ENCODE measurements around the gene TRH.

TRH gene, protein sequence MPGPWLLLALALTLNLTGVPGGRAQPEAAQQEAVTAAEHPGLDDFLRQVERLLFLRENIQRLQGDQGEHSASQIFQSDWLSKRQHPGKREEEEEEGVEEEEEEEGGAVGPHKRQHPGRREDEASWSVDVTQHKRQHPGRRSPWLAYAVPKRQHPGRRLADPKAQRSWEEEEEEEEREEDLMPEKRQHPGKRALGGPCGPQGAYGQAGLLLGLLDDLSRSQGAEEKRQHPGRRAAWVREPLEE

DNA sequence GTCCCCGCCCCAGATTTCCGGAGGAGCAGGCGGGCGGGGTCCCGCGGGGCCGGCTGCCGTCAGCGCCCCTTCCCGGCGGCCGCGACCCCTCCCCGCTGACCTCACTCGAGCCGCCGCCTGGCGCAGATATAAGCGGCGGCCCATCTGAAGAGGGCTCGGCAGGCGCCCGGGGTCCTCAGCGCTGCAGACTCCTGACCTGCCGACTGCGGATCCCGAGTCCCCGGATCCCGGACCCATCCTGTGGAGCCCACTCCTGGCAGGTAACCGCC lies at the start of gene TRH:
Gene TRH (plus strand): TSS at position 157 of the 269 bp plus-strand sequence. CDS start 1,097 bp downstream, outside the sequence.
- DNase-seq (ENCODE audit: low read depth in 2 of 2), result no peak

DNA sequence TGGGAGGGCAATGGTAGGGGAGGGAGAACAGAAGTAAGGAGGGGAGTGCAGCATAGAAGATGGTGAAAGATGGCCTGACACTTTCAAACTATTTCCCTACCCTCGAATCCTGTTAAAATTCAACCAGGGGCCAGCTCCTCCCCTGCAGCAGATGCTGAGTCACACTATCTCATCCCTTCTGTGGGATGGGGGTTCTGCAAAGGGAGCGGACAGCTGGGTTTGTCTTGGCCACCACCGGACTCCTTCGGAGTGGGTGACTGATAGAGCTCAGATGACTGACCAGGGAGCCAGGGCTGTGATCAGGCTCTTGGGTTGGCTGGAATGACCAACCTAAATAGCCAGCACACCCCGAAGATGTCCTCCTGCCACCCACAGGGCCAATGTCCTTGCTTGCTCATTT lies 47.4 kb upstream of the TRH start:
- DNase-seq (ENCODE audit: low read depth in 2 of 2), result no peak

DNA sequence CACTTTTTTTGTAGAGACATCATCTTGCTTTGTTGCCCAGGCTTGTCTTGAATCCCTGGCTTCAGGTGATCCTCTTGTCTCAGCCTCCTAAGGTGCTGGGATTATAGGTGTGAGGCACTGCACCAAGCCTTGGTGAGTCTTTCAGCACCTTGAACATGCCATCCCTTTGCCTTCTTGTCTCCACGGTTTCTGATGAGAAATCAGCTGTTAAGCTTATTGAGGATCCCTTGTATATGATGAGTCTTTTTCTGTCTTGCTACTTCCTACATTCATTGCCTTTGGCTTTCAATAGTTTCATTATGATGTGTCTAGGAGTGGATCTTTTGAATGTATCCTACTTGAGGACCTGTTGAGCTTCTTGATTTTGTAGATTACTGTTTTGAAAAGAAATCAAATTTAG lies 45.1 kb upstream of the TRH start:
- no peak for DNase-seq (ENCODE audit: low read depth in 2 of 2)

DNA sequence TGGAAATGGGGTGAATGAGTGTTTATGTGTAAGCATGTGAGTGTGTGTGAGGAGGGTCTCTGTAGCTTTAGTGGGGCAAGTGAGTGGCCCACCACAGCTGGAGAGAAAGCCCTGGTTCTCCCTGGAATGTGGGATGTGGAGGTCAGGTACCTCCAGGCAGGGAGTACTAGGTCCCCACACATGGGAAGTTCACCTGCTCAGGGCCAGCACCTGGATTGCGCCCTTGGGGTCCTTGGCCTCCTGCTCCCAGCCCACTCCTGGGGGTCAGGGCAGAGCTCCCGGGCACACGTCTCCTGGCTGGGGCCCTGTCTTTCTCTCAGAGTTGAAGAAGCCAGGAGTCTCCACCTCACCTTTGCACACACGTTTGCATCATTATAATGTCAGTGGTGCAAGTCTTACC lies 41.0 kb upstream of the TRH start:
- DNase-seq (ENCODE audit: low read depth in 2 of 2), result no peak

DNA sequence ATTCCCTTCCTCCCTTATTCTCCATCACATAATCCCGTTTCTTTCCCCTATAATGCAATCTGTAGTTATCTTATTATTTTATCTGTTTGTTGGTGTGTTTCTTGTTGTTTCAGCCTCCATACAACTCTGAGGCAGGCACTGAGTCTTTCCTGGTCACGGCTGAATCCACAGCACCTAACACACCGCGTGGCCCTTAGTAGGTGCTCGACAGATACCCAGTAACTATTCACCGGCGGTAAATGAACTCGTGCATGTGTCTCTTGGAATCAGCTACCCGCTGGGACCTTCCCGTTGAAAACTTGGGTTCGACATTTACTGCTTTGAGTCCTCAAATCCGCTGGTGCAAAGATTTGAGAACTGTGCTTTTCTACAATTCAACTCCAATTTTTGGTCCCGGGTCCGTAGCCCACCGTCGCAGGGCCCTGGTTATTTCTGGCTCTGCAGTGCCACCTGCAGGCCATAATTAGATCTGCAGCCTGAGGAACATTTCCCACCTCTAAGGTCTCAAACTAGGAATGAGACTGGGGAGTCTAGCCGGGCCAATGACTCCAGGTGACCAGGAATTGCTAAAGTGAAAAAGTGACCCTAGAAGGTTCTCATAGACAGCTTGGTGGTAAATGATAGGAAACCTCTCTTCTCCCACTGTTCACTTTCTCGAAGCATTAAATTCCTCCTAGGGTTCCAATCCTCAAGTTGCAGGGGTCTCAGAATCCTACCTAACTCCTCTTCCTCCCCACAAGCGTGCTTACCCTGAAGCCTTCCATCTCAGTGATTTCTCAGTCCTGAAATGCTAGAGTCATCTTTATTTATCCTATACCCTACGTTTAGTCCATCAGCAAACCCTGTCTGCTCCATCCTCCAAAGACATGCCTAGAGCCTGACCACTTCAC lies 40.0 kb upstream of the TRH start:
- no peak for DNase-seq (ENCODE audit: low read depth in 2 of 2)

DNA sequence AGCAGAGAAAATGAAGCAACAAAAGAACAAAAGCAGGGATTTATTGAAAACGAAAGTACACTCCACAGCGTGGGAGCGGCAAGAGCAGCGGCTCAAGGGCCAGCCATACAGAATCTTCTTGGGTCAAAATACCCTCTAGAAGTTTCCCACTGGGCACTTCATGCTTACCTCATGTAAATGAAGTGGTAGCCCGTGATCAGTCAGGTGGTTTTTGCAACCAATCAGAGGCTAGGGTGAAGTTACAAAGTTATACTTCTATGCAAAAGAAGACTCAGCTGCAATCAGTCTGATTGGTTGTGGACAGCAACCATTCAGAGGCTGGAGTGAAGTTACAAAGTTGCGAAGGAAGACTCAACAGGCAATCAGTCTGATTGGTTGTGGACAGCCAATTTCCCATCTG lies 37.8 kb upstream of the TRH start:
- no peak for DNase-seq (ENCODE audit: low read depth in 2 of 2)

DNA sequence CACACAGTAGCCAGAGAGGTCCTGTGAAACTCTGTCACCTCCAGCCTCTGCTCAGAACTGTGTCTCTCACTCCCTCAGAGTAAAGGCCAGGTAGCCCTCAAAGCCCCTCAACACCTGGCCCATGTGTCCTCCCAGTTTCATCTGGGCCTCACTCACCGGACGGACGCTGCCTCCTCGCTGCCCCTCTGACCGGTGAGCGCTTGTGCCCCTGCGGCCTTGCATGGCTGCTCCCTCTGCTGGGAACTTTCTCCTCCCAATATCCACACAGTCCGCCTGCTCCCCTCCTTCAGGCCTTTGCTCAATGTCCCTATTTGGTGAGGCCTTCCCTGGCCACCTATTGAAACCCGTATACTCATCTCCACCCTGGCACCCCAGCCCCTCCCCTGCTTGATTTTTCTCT lies 36.8 kb upstream of the TRH start:
- DNase-seq (ENCODE audit: low read depth in 2 of 2), result no peak

DNA sequence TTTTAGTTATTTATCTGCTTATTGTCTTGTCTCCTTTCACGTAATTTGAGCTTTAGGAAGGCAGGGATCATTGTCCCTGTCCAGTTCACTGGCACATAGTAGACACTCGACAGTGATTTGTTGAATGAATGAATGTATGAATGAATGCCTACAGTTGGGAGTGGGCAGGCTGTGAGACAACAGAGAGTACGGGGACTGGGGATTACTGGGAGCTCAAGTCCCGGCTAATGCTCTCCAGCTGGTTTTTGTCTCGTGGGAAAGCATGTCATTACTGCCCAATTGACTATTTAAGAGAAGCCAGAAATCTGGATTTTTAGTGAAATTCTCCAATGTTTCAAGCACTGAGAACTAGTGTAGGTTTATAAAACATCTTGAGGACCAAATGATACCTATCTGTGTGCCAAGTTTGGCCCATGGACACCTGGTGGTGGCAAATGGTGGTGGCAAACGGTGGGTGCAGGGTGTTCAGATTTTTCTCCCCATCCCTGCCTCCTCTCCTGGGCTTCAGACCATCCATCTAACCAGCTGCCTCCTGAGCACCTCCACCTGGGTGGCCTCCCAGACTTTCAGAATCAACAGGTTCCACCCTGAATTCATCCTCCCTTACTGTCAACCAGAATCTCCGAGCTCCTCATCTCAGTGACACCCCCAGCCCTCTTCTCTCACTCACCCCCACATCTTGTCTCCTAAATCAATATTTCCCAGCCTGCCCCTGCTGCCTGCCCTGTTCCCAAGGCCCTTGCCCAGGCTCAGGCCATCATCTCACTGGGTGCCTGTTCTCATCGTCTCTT lies 36.2 kb upstream of the TRH start:
- no peak for DNase-seq (ENCODE audit: low read depth in 2 of 2)

DNA sequence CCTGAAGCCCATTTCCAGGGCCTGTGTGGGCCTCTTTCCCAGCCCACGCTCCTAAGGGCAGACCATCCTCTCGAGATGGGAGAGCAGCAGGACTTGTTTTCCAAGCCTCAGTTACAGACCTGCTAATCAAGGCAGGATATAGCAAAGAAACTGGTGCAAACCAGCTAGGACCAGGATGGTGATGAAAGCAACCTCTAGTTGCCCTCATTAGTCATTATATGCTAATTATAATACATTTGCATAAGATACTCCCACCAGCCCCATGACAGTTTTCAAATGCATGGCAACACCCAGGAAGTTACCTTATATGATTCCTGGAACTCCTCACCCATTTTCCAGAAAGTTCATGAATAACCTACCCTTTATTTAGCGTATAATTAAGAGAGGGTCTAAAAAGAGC lies 34.4 kb upstream of the TRH start:
- no peak for DNase-seq (ENCODE audit: low read depth in 2 of 2)

DNA sequence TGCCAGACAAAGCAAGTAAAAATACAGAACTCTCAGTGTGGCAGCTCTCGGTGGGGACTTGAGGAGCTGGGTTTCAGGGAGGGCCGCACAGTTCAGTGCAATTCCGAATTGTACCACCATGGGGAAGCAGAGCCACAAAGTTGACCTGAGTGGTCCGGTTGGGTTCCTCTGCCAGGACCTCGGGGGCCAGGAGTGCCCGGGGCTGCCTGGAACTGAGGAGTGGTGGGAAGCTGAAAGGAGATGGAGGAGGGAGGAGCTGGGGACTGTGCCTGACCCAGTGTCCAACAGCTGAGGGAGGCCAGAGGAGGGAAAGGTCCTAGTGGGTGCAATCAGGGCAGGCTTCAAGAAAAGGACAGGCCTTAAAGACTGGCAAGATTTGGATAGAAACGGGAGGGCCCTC lies 32.2 kb upstream of the TRH start:
- DNase-seq (ENCODE audit: low read depth in 2 of 2), result peak in 1 of 2 donors; percentile 4

DNA sequence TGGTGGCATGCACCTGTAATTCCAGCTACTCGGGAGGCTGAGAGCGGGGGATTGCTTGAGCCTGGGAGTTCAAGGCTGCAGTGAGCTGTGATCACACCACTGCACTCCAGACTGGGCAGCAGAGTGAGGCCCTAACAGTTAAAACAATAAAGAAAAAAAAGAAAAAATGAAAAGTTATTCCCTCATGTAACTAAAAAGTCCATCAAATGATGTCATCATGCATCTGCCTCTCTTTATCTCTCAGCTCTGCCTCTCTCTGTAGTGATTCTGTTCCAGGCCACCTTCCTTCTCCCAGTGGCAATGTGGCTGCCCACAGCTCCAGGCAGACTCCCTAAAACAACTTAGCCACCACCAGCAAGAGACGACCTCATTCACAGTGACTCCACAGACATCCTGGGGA lies 31.5 kb upstream of the TRH start:
- no peak for DNase-seq (ENCODE audit: low read depth in 2 of 2)

DNA sequence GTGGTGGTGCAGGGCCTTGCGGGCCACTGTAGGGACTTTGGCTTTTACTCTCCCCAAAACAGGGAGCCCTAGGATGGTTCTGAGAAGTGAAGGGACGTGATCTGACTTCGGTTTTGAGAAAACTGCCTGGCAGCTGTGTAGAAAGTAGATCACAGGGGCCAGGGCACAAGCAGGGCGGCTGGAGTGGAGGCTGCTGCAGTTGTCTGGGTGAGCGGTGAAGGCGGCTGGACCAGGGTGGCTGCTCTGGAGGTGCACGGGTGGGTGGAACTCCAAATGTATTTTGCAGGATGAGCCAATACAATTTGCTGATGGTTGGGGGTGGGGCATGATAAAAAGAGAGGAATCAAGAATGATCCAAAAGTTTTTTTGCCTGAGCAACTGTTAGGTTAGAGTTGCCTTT lies 29.8 kb upstream of the TRH start:
- DNase-seq (ENCODE audit: low read depth in 2 of 2), result no peak

DNA sequence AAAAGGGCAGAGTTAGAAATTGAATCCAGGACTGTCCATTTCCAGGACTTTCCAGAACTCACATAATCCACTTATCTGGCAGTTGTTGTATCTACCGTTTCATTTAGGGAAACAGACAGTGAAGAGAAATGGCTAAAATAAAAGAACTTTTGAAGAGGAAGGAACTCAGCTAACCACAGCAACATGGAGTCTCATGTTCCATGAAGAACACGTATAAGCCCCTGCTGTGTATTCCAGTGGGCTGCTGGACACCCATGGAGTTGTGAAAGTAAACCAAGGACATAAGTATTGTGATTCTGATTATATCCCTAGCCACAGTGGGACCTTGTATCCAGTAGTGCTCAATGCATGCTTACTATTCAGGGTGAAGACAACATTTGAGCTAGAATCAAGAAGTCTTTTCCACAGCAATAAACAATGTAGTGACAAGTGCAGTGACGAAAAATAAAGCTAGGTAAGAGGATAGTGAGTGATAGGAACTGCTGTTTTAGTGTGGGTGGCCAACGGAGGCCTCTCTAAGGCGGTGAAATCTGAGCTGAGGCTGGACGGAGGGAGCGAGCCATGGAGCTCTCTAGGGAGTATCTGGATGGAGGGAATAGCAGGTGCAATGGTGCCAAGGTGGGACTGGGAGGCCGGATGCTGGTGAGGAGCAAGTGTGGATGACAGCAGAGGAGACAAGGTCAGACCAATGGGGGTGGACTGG lies 26.8 kb upstream of the TRH start:
- DNase-seq (ENCODE audit: low read depth in 2 of 2), result no peak

DNA sequence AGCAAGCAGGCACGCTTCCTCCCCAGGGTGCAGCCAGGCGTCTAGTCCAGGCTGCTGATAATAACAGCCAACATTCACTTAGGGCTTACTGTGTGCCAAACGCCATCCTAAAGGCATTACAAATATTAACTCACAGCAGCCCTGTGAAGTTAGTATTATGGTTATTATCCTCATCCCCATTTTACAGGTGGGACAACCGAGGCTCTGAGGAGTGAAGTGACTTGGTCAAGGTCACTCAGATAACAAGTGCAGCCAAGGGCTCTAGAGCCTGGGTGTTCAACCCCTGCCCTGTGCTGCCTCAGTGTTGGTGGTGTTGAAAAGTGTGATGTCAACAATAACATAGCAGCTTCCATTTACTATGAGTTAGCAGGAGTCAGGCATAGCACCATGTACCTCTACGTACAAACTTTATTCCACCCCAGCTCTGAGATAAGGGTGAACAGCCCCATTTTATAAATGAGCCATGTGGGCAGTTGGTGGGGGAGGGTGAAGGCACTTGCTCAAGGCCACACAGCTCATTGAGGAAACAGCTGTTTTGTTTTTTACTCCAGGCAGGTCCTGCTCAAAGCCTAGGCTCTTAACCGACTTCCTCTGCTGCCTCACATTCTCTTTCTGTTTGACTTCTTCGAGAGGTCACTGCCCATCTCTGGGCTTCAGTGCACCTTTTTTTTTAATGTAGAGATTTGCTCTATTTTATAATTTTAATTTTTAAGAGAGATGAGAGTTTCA lies 24.0 kb upstream of the TRH start:
- DNase-seq (ENCODE audit: low read depth in 2 of 2), result no peak

DNA sequence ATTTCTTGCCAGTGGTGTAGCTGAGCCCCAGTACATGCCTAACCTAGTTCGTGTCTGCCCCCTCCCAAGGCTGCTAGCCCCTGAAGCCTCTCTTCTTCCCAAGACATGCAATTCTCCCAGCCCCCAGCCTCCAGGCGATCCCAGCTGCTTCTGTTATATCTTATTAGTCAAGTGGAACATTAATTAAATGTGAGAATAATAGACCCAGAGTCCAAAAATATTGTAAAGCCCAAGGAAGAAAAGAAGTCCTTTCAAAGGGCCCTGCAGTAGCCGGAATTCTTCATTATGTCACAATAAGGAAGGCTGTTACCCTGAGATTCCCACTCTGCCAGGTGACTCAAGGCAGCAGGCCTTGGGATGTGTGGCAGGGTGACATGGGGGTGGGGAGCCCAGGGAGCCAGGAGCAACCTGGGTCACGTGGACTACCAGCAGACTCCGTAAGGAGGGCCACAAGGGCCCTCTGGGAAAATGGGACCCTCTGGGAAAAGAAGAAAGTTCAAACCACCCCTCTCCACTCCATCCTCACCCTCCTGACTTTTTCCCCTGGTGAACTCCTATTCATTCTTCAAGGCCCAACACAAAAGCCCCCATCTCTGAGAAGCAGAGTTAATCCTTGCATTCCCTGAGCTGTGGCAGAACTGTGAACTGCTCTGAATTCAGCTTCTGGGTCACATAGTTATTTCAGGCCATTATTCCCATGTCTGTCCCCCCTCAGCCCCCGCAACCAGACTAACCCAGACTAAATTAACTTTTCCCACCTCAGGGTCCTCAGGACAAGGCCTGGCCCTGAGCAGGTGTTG lies 21.8 kb upstream of the TRH start:
- DNase-seq (ENCODE audit: low read depth in 2 of 2), result no peak

DNA sequence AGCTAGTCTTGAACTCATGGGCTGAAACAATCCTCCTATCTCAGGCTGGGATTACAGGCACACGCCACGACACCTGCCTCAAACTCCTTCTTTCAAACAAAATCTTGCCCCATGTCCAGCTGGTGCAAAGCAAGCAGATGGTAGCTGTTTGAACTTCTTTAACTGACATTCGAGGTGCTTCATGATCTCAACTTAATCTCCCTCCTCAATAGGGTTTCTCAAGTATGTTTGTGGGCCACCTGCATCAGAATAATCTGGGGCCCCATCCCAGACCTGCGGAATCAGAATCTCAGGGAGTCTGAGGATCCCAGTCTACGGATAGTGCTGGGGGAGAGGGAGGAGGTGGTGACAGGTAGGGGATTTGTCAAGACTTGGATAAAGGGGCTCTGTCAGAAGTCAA lies 20.9 kb upstream of the TRH start:
- no peak for DNase-seq (ENCODE audit: low read depth in 2 of 2)

DNA sequence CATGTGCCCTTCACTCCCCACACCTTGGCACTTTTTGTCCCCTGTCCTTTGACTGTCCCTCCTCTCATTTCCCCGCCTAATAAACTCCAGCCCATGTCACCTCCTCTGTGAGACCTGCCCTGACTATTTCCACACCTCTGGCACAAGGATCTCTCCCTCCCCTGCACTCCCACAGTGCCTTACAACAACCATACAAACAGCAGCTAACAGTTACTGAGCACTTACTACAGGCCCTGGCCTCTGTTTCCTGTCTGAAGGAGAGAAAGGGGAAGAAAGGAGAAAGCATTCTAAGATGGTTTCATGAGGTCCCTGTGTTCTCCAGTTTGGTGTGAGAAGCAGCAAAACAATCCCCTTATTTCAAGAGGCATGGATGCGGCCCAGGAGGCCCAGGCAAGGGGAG lies 20.0 kb upstream of the TRH start:
- no peak for DNase-seq (ENCODE audit: low read depth in 2 of 2)

DNA sequence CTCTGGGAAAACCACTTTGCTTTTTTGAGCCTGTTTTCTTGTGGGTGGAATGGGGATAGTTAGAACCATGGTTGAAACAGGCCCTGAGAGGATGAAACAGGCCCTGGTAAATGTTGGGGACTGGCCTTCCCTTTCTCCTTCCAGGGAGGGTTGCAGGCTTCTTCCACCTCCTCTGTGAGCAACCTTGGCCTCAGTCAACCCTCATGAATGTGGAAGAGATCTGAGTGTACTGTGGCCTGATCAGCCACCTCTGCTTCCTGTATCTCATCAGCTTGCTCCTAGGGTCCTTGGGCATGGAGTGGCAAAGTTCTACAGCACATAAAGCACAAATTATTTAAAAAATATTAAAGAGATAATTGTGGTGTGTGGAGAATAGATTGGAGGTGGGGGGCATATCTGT lies 17.6 kb upstream of the TRH start:
- no peak for DNase-seq (ENCODE audit: low read depth in 2 of 2)

DNA sequence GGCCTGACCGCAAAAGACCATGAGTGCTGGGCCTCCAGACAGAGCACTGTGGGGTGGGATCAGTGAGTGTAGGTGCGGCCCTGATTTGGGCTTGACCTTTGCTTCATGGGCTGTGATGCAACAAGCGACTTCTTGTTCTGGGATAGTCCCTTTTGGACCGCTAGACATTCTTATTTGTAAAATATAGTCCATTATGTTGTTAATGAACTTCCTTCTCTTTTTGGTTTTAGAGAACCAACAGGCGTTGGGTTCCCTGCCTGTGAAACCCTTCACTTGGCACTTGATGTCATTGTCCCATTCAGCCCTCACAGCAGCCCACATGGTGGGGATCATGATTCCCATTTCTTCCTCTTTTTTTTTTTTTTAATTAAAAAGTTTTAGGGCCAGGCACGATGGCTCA lies 15.8 kb upstream of the TRH start:
- DNase-seq (ENCODE audit: low read depth in 2 of 2), result no peak

DNA sequence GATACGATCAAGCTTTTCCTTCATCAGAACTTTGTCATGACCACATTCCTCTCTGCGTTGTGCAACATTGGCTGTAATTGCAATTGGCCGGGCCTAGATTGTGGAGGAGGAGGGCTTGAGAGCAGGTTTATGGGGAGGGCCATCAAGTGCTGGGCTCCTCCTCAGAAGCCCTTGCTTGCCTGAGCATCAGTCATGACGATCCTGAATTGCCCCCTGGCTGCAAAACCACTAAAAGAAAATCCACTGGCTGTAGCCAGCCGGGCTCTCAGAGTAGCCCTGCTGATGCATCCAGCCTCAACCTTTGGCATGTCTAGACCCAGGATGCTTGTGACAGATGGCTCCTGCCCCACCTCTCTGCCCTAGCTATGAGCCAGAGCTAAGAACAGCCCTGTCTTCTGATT lies 13.4 kb upstream of the TRH start:
- no peak for DNase-seq (ENCODE audit: low read depth in 2 of 2)

DNA sequence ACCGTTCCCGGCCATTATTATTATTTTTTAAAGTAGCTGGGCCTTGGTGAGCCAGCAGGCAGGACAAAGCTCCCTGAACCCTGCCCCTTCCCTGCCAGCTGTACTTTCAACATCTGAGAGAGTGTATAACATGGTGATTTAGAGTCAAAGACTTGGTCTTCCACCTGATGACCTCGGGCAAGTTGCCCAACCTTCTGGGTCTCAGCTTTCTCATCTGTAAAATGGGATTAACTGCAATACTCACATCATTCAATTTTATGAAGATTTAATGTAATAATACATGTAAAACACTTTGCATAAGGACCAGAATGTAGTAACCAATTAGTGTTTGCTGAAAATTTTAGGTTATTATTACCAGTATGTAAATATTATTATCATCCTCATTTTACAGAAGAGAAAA lies 11.9 kb upstream of the TRH start:
- DNase-seq (ENCODE audit: low read depth in 2 of 2), result no peak
